A549 (cell line): ENCODE results near the gene SLX9.

ENCODE experiments used
- POLR2A ChIP-seq: IDR thresholded peaks from 2 replicates; pipeline ENCODE4 v1.6.1; 2012; ENCODE audit warnings: mild to moderate bottlenecking, low read length
- TF ChIP-seq, protein P1 (sequence below): fragments of >200 bp; sonication (Bioruptor Twin); formaldehyde crosslinking; IDR thresholded peaks from 3 replicates; pipeline ENCODE4 v1.5.1; 2016

DNA sequence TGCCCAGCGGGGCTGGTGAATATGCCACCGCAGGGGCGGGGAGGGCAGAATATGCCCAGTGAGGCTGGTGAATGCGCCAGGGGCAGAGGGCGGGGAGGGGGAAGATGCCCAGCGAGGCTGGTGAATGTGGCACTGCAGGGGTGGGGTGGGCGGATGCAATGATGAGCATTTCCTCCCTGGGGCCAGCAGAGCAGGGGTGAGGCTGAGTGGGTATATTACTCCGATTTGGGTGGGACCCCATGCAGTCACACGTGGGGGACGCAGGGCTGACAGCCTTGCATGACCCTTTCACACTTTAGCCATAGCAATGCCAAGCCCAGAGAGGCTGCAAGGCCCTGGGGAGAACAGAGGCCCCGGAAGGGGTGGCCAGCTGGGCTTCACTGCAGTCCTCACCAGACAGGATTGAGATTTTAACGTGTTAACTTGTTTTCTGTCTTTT is 9.3 kb upstream of the SLX9 start:
- TF ChIP-seq, protein P1, sequence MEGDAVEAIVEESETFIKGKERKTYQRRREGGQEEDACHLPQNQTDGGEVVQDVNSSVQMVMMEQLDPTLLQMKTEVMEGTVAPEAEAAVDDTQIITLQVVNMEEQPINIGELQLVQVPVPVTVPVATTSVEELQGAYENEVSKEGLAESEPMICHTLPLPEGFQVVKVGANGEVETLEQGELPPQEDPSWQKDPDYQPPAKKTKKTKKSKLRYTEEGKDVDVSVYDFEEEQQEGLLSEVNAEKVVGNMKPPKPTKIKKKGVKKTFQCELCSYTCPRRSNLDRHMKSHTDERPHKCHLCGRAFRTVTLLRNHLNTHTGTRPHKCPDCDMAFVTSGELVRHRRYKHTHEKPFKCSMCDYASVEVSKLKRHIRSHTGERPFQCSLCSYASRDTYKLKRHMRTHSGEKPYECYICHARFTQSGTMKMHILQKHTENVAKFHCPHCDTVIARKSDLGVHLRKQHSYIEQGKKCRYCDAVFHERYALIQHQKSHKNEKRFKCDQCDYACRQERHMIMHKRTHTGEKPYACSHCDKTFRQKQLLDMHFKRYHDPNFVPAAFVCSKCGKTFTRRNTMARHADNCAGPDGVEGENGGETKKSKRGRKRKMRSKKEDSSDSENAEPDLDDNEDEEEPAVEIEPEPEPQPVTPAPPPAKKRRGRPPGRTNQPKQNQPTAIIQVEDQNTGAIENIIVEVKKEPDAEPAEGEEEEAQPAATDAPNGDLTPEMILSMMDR = no peak
- TF ChIP-seq POLR2A = no peak
